ENCODE results near the gene MAN2B2.

The MAN2B2 gene

GRCh38 chr4:6568148-6568547 lies 6.8 kb upstream of the MAN2B2 start:
- DNase-seq (ENCODE audit: low spot score): no peak

GRCh38 chr4:6568689-6569332 lies 6.2 kb upstream of the MAN2B2 start:
- no peak for DNase-seq (ENCODE audit: low spot score)

- no peak for DNase-seq (ENCODE audit: low spot score)
Observed at GRCh38 chr4:6571608-6572007, 3.4 kb upstream of the MAN2B2 start.

- DNase-seq (ENCODE audit: low spot score): no peak
Observed at GRCh38 chr4:6573551-6573950, 1.4 kb upstream of the MAN2B2 start.

GRCh38 chr4:6573986-6574746 lies 823 bp upstream of the MAN2B2 start:
- DNase-seq (ENCODE audit: low spot score): no peak

- no peak for DNase-seq (ENCODE audit: low spot score)
Observed at GRCh38 chr4:6575503-6576240, 683 bp downstream of the MAN2B2 start.

- DNase-seq (ENCODE audit: low spot score): no peak
Observed at GRCh38 chr4:6576512-6576911, 1.5 kb downstream of the MAN2B2 start.

- no peak for DNase-seq (ENCODE audit: low spot score)
Observed at GRCh38 chr4:6576932-6577331, 1.9 kb downstream of the MAN2B2 start.

GRCh38 chr4:6577409-6577808 lies 2.4 kb downstream of the MAN2B2 start:
- no peak for DNase-seq (ENCODE audit: low spot score)

- DNase-seq (ENCODE audit: low spot score): no peak
Observed at GRCh38 chr4:6578221-6578620, 3.2 kb downstream of the MAN2B2 start.

GRCh38 chr4:6580353-6580752 lies 5.4 kb downstream of the MAN2B2 start:
- DNase-seq (ENCODE audit: low spot score): no peak

- DNase-seq (ENCODE audit: low spot score): no peak
Observed at GRCh38 chr4:6581566-6582121, 6.7 kb downstream of the MAN2B2 start.

- DNase-seq (ENCODE audit: low spot score): no peak
Observed at GRCh38 chr4:6582889-6583490, 8.0 kb downstream of the MAN2B2 start.

GRCh38 chr4:6584865-6585264 lies 9.9 kb downstream of the MAN2B2 start:
- no peak for DNase-seq (ENCODE audit: low spot score)

GRCh38 chr4:6586715-6587325 lies 11.8 kb downstream of the MAN2B2 start:
- DNase-seq (ENCODE audit: low spot score): no peak

GRCh38 chr4:6589444-6589843 lies 14.5 kb downstream of the MAN2B2 start:
- DNase-seq (ENCODE audit: low spot score): no peak

- DNase-seq (ENCODE audit: low spot score): peak; percentile 86
Observed at GRCh38 chr4:6591313-6591712, 16.3 kb downstream of the MAN2B2 start.

- no peak for DNase-seq (ENCODE audit: low spot score)
Observed at GRCh38 chr4:6591781-6592180, 16.8 kb downstream of the MAN2B2 start.

- DNase-seq (ENCODE audit: low spot score): no peak
Observed at GRCh38 chr4:6592804-6593563, 18.0 kb downstream of the MAN2B2 start.

- DNase-seq (ENCODE audit: low spot score): no peak
Observed at GRCh38 chr4:6594341-6594740, 19.4 kb downstream of the MAN2B2 start.

- DNase-seq (ENCODE audit: low spot score): no peak
Observed at GRCh38 chr4:6594826-6595355, 19.9 kb downstream of the MAN2B2 start.

Measured in germinal center (tissue), 1 donor.